Stimulated activated naive CD8-positive, alpha-beta T cell treated with anti-CD3 and anti-CD28 coated beads, Interleukin-15, Interleukin-2, amounts not matched to agents 100 U/mL and 50 U/mL, for 24 hours (primary cell): ENCODE results near the gene SLC66A2.
"Not testable (repeated sequence)": the region's sequence is repeated elsewhere in the genome, so short reads cannot be mapped to it uniquely, and the experiment has no call there.

Source experiments
- ATAC-seq: fragments of 150-1000 bp; cut with Tn5 transposase; one replicate; pipeline ENCODE4 v1.10.0; 2021
- DNase-seq: peaks from one replicate; pipeline ENCODE4 v3.0.0; 2021

The SLC66A2 gene

GRCh38 chr18:79879566-79879965 lies 71.9 kb downstream of the SLC66A2 start:
- no peak for DNase-seq
- no peak for ATAC-seq

GRCh38 chr18:79878741-79879378 lies 72.6 kb downstream of the SLC66A2 start:
- ATAC-seq (no peak), DNase-seq (no peak)

DNA sequence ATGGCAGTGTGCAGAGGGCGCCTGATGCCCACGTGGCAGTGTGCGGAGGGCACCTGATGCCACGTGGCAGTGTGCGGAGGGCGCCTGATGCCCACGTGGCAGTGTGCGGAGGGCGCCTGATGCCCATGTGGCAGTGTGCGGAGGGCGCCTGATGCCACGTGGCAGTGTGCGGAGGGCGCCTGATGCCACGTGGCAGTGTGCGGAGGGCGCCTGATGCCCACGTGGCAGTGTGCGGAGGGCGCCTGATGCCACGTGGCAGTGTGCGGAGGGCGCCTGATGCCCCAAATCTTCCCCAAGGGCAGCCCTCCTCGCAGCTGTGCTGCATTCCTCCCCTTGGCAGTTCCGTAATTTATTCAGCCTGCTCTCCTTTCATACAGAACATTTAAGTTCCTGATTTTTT lies 73.2 kb downstream of the SLC66A2 start:
- not testable (repeated sequence) for ATAC-seq, DNase-seq

- DNase-seq: no peak
- no peak for ATAC-seq
Observed at GRCh38 chr18:79877163-79878091, 74.0 kb downstream of the SLC66A2 start.

DNA sequence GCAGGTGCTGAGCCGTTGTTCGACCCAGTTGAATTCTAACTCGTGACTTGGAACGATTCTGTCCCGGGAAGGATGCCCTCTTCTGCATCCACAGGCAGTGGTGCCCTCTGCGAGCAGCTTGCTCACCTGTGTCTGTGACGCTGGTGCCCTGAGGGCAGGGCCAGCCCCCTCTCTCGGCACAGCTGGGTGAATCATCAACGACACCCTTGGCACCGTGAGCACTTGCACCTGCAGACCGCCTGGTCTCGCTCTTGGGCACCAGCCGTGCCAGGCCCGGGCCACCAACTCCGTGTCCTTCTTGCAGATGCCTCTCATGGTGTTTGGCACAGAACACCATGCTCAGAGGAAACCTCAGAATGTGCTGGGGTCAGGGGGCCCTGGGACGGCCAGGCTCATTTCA lies 75.0 kb downstream of the SLC66A2 start:
- no peak for DNase-seq
- no peak for ATAC-seq

GRCh38 chr18:79875931-79876461 lies 75.5 kb downstream of the SLC66A2 start:
- DNase-seq (no peak), ATAC-seq (no peak)

GRCh38 chr18:79875531-79875919 lies 75.9 kb downstream of the SLC66A2 start:
- ATAC-seq (no peak), DNase-seq (no peak)

- DNase-seq (no peak), ATAC-seq (no peak)
Observed at GRCh38 chr18:79874553-79875530, 76.6 kb downstream of the SLC66A2 start.

GRCh38 chr18:79873449-79874110 lies 77.9 kb downstream of the SLC66A2 start:
- no peak for DNase-seq
- no peak for ATAC-seq

GRCh38 chr18:79872527-79873444 lies 78.7 kb downstream of the SLC66A2 start:
- DNase-seq (no peak), ATAC-seq (no peak)

GRCh38 chr18:79871481-79872091 lies 79.9 kb downstream of the SLC66A2 start:
- ATAC-seq (no peak), DNase-seq (no peak)

GRCh38 chr18:79871026-79871390 lies 80.4 kb downstream of the SLC66A2 start:
- ATAC-seq: no peak
- no peak for DNase-seq

- ATAC-seq (no peak), DNase-seq (no peak)
Observed at GRCh38 chr18:79870301-79871025, 81.0 kb downstream of the SLC66A2 start.

- no peak for ATAC-seq
- DNase-seq: no peak
Observed at GRCh38 chr18:79869591-79870300, 81.7 kb downstream of the SLC66A2 start.

DNA sequence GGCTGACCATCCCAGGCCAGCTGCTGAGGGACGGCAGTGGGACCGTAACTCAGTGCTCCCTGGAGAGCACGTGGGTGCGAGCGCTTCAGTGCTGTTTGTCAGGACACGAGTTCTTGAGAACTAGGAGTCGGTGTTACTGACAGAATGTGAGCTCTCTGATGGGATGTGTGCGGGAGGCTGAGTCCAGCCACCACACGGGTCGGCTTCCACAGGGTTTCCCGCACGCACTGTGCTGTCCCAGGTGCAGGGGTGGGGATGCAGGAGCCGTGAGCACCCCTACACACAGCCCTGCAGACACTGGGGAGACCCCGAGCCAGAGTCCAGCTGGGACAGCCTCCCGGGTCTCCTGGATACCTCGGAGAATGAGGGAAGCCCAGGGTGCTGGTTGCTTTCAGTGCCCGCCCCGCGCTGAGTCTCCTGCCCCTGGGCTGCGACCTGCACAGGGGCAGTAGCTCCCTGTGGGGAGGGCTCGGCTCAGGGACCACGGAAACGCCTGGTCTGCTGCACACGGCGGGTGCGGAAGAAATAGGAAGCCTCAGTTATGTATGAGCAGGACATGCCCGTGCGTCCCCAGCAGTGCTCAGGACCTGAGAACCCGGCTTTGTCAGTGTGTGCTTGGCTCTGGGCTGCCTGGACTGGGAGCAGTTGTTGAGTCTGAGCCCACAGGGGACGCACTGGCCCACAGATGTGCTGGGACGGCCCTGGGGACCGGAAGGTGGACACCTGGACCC lies 82.5 kb downstream of the SLC66A2 start:
- ATAC-seq: no peak
- DNase-seq: no peak

DNA sequence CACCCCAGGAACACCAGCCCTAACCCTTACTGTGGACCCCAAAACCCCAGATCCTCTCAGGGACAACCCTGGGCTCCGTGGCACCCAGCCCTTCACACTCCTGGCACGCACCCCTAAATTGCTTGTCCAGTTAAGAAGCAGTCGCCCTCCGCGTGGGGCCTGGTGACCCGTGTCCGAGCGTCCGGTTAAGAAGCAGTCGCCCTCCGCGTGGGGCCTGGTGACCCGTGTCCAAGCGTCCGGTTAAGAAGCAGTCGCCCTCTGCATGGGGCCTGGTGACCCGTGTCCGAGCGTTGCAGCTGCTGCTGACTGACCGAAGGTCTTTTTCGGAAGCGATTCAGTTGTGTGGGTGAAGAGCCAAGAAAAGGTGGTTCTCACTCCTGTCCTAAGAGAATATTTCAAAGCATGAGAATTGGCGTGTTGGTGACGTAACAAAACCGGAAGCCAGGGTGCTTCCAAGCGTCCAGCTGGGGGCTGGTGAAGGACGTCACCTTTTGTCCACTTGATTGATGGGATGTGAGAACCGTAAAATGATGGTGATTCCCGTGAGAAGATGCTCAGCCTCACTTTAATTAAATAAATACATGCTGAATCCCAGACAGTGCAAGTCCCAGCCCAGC lies 83.2 kb downstream of the SLC66A2 start:
- ATAC-seq (no peak), DNase-seq (no peak)

DNA sequence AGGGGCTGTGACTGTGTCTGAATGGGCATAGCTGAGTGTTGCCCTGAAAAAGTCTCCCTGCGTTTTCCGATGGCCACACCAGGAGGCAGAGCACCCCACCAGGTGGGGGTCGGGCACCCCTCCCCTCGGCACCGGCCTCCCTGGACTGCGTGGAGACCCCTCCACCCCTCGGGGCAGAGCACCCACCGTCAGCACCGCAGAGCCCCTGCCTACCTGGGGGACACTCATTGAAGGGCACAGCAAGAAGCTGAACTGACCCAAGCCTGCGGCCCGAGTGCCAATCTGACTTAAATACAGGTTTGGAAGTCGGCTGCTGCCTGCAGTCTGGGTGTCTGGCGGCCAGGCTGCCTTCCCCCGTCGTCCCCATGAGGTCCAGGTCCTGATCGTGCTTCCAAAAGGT lies 83.8 kb downstream of the SLC66A2 start:
- no peak for ATAC-seq
- no peak for DNase-seq
